Thyroid gland (tissue), 4 donors: Measurements from ENCODE around the gene COX10.

Source experiments
- POLR2A ChIP-seq, 2 donors: fragments of 450-650 bp; IDR thresholded peaks; one replicate each; pipeline ENCODE4 v1.6.1; 2017; ENCODE audit warnings: antibody characterized with exemption in 2 of 2, mild to moderate bottlenecking in 2 of 2, moderate library complexity in 1 of 2
- TF ChIP-seq, protein P1 (sequence below), 6 experiments: fragments of 200-600 bp in 3 of 6; fragments of 450-650 bp in 3 of 6; sonication (generic) in 3 of 6; IDR thresholded peaks; one replicate each; pipeline ENCODE4 v1.5.1; 2016 to 2019; ENCODE audit warnings: antibody characterized with exemption in 6 of 6, mild to moderate bottlenecking in 2 of 6, inconsistent platforms in 1 of 6, moderate library complexity in 1 of 6

DNA sequence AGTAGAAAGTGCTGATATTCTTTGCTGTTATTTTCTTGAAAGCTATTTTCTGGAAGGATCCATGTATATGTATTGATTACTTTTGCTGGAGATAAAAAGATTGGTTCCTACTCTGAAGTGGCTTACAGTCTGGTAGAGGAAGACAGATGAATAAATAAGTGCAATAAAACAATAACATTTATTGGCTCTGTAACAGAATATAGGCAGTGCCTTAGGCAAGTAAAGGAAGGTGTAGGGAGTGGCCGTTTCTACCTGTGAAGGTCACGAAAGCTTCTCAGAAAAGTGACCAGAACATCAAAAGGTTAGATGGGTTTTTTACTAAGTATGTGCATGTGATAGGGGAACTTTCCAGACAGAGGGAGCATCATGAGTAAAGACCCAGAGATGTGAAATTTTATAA, 43.1 kb downstream of the COX10 start:
- TF ChIP-seq, protein P1, sequence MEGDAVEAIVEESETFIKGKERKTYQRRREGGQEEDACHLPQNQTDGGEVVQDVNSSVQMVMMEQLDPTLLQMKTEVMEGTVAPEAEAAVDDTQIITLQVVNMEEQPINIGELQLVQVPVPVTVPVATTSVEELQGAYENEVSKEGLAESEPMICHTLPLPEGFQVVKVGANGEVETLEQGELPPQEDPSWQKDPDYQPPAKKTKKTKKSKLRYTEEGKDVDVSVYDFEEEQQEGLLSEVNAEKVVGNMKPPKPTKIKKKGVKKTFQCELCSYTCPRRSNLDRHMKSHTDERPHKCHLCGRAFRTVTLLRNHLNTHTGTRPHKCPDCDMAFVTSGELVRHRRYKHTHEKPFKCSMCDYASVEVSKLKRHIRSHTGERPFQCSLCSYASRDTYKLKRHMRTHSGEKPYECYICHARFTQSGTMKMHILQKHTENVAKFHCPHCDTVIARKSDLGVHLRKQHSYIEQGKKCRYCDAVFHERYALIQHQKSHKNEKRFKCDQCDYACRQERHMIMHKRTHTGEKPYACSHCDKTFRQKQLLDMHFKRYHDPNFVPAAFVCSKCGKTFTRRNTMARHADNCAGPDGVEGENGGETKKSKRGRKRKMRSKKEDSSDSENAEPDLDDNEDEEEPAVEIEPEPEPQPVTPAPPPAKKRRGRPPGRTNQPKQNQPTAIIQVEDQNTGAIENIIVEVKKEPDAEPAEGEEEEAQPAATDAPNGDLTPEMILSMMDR (IDR thresholded peaks at IDR 0.05): no peak
- TF ChIP-seq POLR2A (IDR thresholded peaks at IDR 0.05): no peak
